Measurements from ENCODE around the gene ETFA.
"Not testable (repeated sequence)": the region's sequence is repeated elsewhere in the genome, so short reads cannot be mapped to it uniquely, and the experiment has no call there.

DNA sequence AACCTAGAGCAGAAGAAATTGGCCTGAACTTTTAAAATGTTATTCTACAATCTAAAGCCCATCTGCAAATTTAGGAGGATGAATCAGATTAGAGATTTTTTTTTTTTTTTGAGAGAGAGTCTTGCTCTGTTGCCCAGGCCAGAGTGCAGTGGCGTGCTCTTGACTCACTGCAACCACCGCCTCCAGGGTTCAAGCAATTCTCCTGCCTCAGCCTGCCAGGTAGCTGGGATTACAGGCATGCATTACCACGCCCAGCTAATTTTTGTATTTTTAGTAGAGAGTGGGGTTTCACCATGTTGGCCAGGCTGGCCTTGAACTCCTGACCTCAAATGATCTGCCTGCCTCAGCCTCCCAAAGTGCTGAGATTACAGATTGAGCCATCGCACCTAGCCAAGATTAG is 13.3 kb downstream of the ETFA start:
- not testable (repeated sequence) for TF ChIP-seq POLR2A (IDR thresholded peaks at IDR 0.05); POLR2AphosphoS5 (IDR thresholded peaks at IDR 0.05; ENCODE audit: insufficient read depth in 1 of 2, low read depth in 1 of 2)
- TF ChIP-seq, protein P1, sequence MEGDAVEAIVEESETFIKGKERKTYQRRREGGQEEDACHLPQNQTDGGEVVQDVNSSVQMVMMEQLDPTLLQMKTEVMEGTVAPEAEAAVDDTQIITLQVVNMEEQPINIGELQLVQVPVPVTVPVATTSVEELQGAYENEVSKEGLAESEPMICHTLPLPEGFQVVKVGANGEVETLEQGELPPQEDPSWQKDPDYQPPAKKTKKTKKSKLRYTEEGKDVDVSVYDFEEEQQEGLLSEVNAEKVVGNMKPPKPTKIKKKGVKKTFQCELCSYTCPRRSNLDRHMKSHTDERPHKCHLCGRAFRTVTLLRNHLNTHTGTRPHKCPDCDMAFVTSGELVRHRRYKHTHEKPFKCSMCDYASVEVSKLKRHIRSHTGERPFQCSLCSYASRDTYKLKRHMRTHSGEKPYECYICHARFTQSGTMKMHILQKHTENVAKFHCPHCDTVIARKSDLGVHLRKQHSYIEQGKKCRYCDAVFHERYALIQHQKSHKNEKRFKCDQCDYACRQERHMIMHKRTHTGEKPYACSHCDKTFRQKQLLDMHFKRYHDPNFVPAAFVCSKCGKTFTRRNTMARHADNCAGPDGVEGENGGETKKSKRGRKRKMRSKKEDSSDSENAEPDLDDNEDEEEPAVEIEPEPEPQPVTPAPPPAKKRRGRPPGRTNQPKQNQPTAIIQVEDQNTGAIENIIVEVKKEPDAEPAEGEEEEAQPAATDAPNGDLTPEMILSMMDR (IDR thresholded peaks at IDR 0.05): not testable (repeated sequence)

All from vagina (tissue), 2 donors.